Measurements from ENCODE around the gene MRPL57. TPM values are rescaled to one million over a fixed set of nuclear protein-coding genes. Genes with fewer than 3 reads are reported as not detected.
"Not testable (repeated sequence)": the region's sequence is repeated elsewhere in the genome, so short reads cannot be mapped to it uniquely, and the experiment has no call there.

MRPL57 gene
- total and polyA plus RNA-seq, 11 donors = 19.0 to 51.6 (median 22.8) TPM

- H3K4me3 ChIP-seq = no peak overlapping the region
- intact Hi-C loops (cut with DNase I) = loop anchor here in 5 of 10 donors (2.0 to 5.0 kb wide), 4 partner anchors 69 to 239 kb away; no protein-coding TSS in a partner anchor
- H3K36me3 ChIP-seq = no peaks in the 10 kb centered on the region
- no peak overlapping the region for H3K27ac ChIP-seq
- 92 to 94% (median 94%) methylated on average over 2 of the region's 2 CpGs for WGBS, 4 donors
- H3K9me3 ChIP-seq = no peaks in the 10 kb centered on the region
- no peak for TF ChIP-seq POLR2A (IDR thresholded peaks at IDR 0.05)
- no peak for TF ChIP-seq CTCF (IDR thresholded peaks at IDR 0.05)
- H3K4me1 ChIP-seq = peaks cover 0 to 15% (median 10%) of the 10 kb centered on the region in 12 donors
- ATAC-seq (no peak), DNase-seq (no peak)
- no peaks in the 10 kb centered on the region for H3K27me3 ChIP-seq
These were observed 5.2 kb downstream of the MRPL57 start for GRCh38 chr13:21181671-21182070.

GRCh38 chr13:21186410-21186809 lies 10.0 kb downstream of the MRPL57 start:
- H3K4me1 ChIP-seq; H3K27me3 ChIP-seq; ATAC-seq; H3K4me3 ChIP-seq; H3K27ac ChIP-seq; H3K9me3 ChIP-seq; H3K36me3 ChIP-seq; intact Hi-C loops (cut with DNase I); DNase-seq: not testable (repeated sequence)
- WGBS, 4 donors = 92 to 96% (median 92%) methylated on average over 14 to 29 of the region's 35 CpGs; no CpG with 5 or more reads in 1 of the 4 donors

- intact Hi-C loops (cut with DNase I) = loop anchor here in 1 of 10 donors (5.0 kb wide), 1 partner anchor 252 kb away; no protein-coding TSS in a partner anchor
- H3K4me3 ChIP-seq, H3K4me1 ChIP-seq, H3K36me3 ChIP-seq, ATAC-seq, H3K27ac ChIP-seq, DNase-seq, H3K27me3 ChIP-seq, H3K9me3 ChIP-seq: not testable (repeated sequence)
- 71 to 74% (median 72%) methylated on average over 2 of the region's 2 CpGs for WGBS, 4 donors
These were observed 18.3 kb downstream of the MRPL57 start for GRCh38 chr13:21194756-21195155.

- H3K27ac ChIP-seq; H3K4me3 ChIP-seq; H3K36me3 ChIP-seq; intact Hi-C loops (cut with DNase I); ATAC-seq; H3K4me1 ChIP-seq; H3K27me3 ChIP-seq; H3K9me3 ChIP-seq; DNase-seq: not testable (repeated sequence)
- WGBS, 4 donors = 75 to 90% (median 84%) methylated on average over 9 of the region's 9 CpGs
These were observed 21.3 kb downstream of the MRPL57 start for GRCh38 chr13:21197606-21198225.

- H3K27me3 ChIP-seq; H3K36me3 ChIP-seq; ATAC-seq; H3K4me3 ChIP-seq; H3K27ac ChIP-seq; intact Hi-C loops (cut with DNase I); H3K9me3 ChIP-seq; H3K4me1 ChIP-seq; DNase-seq: not testable (repeated sequence)
- WGBS, 4 donors = 68 to 81% (median 74%) methylated on average over 1 to 4 of the region's 4 CpGs
These were observed 21.9 kb downstream of the MRPL57 start for GRCh38 chr13:21198391-21198790.

- intact Hi-C loops (cut with DNase I); H3K4me1 ChIP-seq; H3K9me3 ChIP-seq; DNase-seq; H3K4me3 ChIP-seq; ATAC-seq; H3K36me3 ChIP-seq; H3K27me3 ChIP-seq; H3K27ac ChIP-seq: not testable (repeated sequence)
These were observed 25.2 kb downstream of the MRPL57 start for GRCh38 chr13:21201456-21202190.
